Measurements from ENCODE around the gene CDH13. TPM values are rescaled to one million over a fixed set of nuclear protein-coding genes. Genes with fewer than 3 reads are reported as not detected.

CDH13 gene
- total RNA-seq, 1 donor: 102 TPM

GRCh38 chr16:83721676-83722075 is 1094.9 kb downstream of the CDH13 start:
- H4K20me1 ChIP-seq (ENCODE audit: insufficient read depth, low read length): no peaks in the 10 kb centered on the region

GRCh38 chr16:83722456-83723183 is 1095.9 kb downstream of the CDH13 start:
- H4K20me1 ChIP-seq (ENCODE audit: insufficient read depth, low read length): no peaks in the 10 kb centered on the region
- H3K9me3 ChIP-seq (ENCODE audit: low read depth, low read length): no peaks in the 10 kb centered on the region
- no peak for TF ChIP-seq CTCF (IDR thresholded peaks at IDR 0.05; ENCODE audit: extremely low read depth, low read depth, low read length)
- H3K79me2 ChIP-seq (ENCODE audit: insufficient read depth, low read length): no peaks in the 10 kb centered on the region
- no peak overlapping the region for H2AFZ ChIP-seq (ENCODE audit: low read length)
- H3K4me2 ChIP-seq (ENCODE audit: insufficient read depth, low read length): no peak overlapping the region
- no peak overlapping the region for H3K4me3 ChIP-seq (ENCODE audit: insufficient read depth, low read length)
- DNase-seq (ENCODE audit: insufficient read length, low spot score, missing footprints): no peak
- peaks cover 11% of the 10 kb centered on the region for H3K4me1 ChIP-seq (ENCODE audit: insufficient read depth, low read length)
- no peak overlapping the region for H3K27ac ChIP-seq (ENCODE audit: low read depth, low read length)
- H3K36me3 ChIP-seq (ENCODE audit: insufficient read depth, low read length): no peaks in the 10 kb centered on the region
- H3K27me3 ChIP-seq (ENCODE audit: insufficient read depth, low read length): no peaks in the 10 kb centered on the region

More at GRCh38 chr16:83721676-83722075, 1094.9 kb downstream of the CDH13 start:
- H3K4me3 ChIP-seq (ENCODE audit: insufficient read depth, low read length): no peak overlapping the region
- peaks cover 10% of the 10 kb centered on the region for H3K4me1 ChIP-seq (ENCODE audit: insufficient read depth, low read length)
- TF ChIP-seq CTCF (IDR thresholded peaks at IDR 0.05; ENCODE audit: extremely low read depth, low read depth, low read length): no peak
- no peak overlapping the region for H2AFZ ChIP-seq (ENCODE audit: low read length)
- no peak overlapping the region for H3K27ac ChIP-seq (ENCODE audit: low read depth, low read length)
- H3K4me2 ChIP-seq (ENCODE audit: insufficient read depth, low read length): no peak overlapping the region
- DNase-seq (ENCODE audit: insufficient read length, low spot score, missing footprints): no peak
- no peaks in the 10 kb centered on the region for H3K79me2 ChIP-seq (ENCODE audit: insufficient read depth, low read length)
- H3K9me3 ChIP-seq (ENCODE audit: low read depth, low read length): no peaks in the 10 kb centered on the region
- H3K36me3 ChIP-seq (ENCODE audit: insufficient read depth, low read length): no peaks in the 10 kb centered on the region
- H3K27me3 ChIP-seq (ENCODE audit: insufficient read depth, low read length): no peaks in the 10 kb centered on the region

GRCh38 chr16:83723244-83723643 is 1096.5 kb downstream of the CDH13 start:
- Histone ChIP-seq H3K36me3 (ENCODE audit: insufficient read depth, low read length) (no peaks in the 10 kb centered on the region), H3K9me3 (ENCODE audit: low read depth, low read length) (no peaks in the 10 kb centered on the region), H3K4me1 (ENCODE audit: insufficient read depth, low read length) (peaks cover 5% of the 10 kb centered on the region), H4K20me1 (ENCODE audit: insufficient read depth, low read length) (no peaks in the 10 kb centered on the region), H2AFZ (ENCODE audit: low read length) (no peak overlapping the region), H3K79me2 (ENCODE audit: insufficient read depth, low read length) (no peaks in the 10 kb centered on the region), H3K27me3 (ENCODE audit: insufficient read depth, low read length) (no peaks in the 10 kb centered on the region), H3K4me3 (ENCODE audit: insufficient read depth, low read length) (no peak overlapping the region), H3K4me2 (ENCODE audit: insufficient read depth, low read length) (no peak overlapping the region), H3K27ac (ENCODE audit: low read depth, low read length) (no peak overlapping the region)
- DNase-seq (ENCODE audit: insufficient read length, low spot score, missing footprints): no peak
- TF ChIP-seq CTCF (IDR thresholded peaks at IDR 0.05; ENCODE audit: extremely low read depth, low read depth, low read length): no peak

GRCh38 chr16:83723901-83724300 is 1097.1 kb downstream of the CDH13 start:
- Histone ChIP-seq H2AFZ (ENCODE audit: low read length) (no peak overlapping the region), H3K4me1 (ENCODE audit: insufficient read depth, low read length) (peaks cover 2% of the 10 kb centered on the region), H3K27ac (ENCODE audit: low read depth, low read length) (no peak overlapping the region), H3K27me3 (ENCODE audit: insufficient read depth, low read length) (no peaks in the 10 kb centered on the region), H3K4me2 (ENCODE audit: insufficient read depth, low read length) (no peak overlapping the region), H3K79me2 (ENCODE audit: insufficient read depth, low read length) (no peaks in the 10 kb centered on the region), H3K9me3 (ENCODE audit: low read depth, low read length) (no peaks in the 10 kb centered on the region), H4K20me1 (ENCODE audit: insufficient read depth, low read length) (no peaks in the 10 kb centered on the region), H3K36me3 (ENCODE audit: insufficient read depth, low read length) (no peaks in the 10 kb centered on the region), H3K4me3 (ENCODE audit: insufficient read depth, low read length) (no peak overlapping the region)
- TF ChIP-seq CTCF (IDR thresholded peaks at IDR 0.05; ENCODE audit: extremely low read depth, low read depth, low read length): no peak
- no peak for DNase-seq (ENCODE audit: insufficient read length, low spot score, missing footprints)
